A549 (cell line): ENCODE data around the gene ODAPH. TPM values are rescaled to one million over a fixed set of nuclear protein-coding genes. Genes with fewer than 3 reads are reported as not detected.

Experiments
- ATAC-seq, 2 experiments: fragments of 200-7000 bp in 1 of 2; fragments of >200 bp in 1 of 2; cut with Nextera tagmentation in 1 of 2; cut with Tn5 transposase in 1 of 2; 3 replicates each; pipeline versions ENCODE4 v1.8.0 to v1.9.1; 2018 to 2020; ENCODE audit warnings: mild to moderate bottlenecking in 1 of 2, moderate library complexity in 1 of 2
- CTCF ChIA-PET: fragments of 300-600 bp; sonication (Branson Sonifier 250); formaldehyde crosslinking; extraction: SDS; loops from one replicate; lab custom pipeline; 2021; ENCODE audit warnings: antibody characterized with exemption, inconsistent platforms; lab: Yijun Ruan, JAX
- POLR2A ChIA-PET: fragments of 350-600 bp; formaldehyde crosslinking; extraction: SDS; loops from one replicate; lab custom pipeline; 2021; ENCODE audit warnings: antibody characterized with exemption, inconsistent platforms; lab: Yijun Ruan, JAX
- DNase-seq, 2 experiments: peaks; one replicate each; pipeline versions ENCODE4 v3.0.0 to v3.0.0-alpha.2; 2011 to 2016; ENCODE audit warnings: low read depth in 1 of 2, low spot score in 1 of 2
- FAIRE-seq: peaks from 2 replicates; lab custom pipeline; 2011; peaks lifted over from hg19 to GRCh38; lab: Jason Lieb, UNC
- H3K27ac ChIP-seq, 2 experiments: fragments of >200 bp; sonication (Bioruptor Twin); formaldehyde crosslinking; 3 replicates each; pipeline ENCODE4 v1.5.1; 2016 to 2017
- H3K4me1 ChIP-seq: fragments of >200 bp; sonication (Bioruptor Twin); formaldehyde crosslinking; 3 replicates; pipeline ENCODE4 v1.6.1; 2016
- H3K4me2 ChIP-seq: fragments of >200 bp; sonication (Bioruptor Twin); formaldehyde crosslinking; 3 replicates; pipeline ENCODE4 v1.6.1; 2016
- H3K4me3 ChIP-seq: fragments of >200 bp; sonication (Bioruptor Twin); formaldehyde crosslinking; 3 replicates; pipeline ENCODE4 v1.5.1; 2016
- H3K9me3 ChIP-seq: fragments of >200 bp; sonication (Bioruptor Twin); formaldehyde crosslinking; 3 replicates; pipeline ENCODE4 v1.6.1; 2016
- CBX8 ChIP-seq: fragments of 200-600 bp; sonication (generic); IDR thresholded peaks from 2 replicates; pipeline ENCODE4 v1.6.1; 2016
- CEBPB ChIP-seq, 2 experiments: fragments of >200 bp in 1 of 2; sonication (Bioruptor Twin) in 1 of 2; formaldehyde crosslinking in 1 of 2; IDR thresholded peaks; 2 replicates each; pipeline ENCODE4 v1.6.1; 2012 to 2016
- CHD4 ChIP-seq: fragments of 200-600 bp; sonication (generic); IDR thresholded peaks from 2 replicates; pipeline ENCODE4 v1.6.1; 2016; ENCODE audit warnings: antibody characterized with exemption, mild to moderate bottlenecking, borderline replicate concordance
- CTCF ChIP-seq: fragments of >200 bp; sonication (Bioruptor Twin); formaldehyde crosslinking; IDR thresholded peaks from 3 replicates; pipeline ENCODE4 v1.5.1; 2016
- E2F6 ChIP-seq: IDR thresholded peaks from 2 replicates; pipeline ENCODE4 v1.6.1; 2012; ENCODE audit warnings: low read depth, borderline replicate concordance
- EHF ChIP-seq: fragments of 250-450 bp; sonication (Bioruptor Pico); IDR thresholded peaks from 2 replicates; pipeline ENCODE4 v1.5.0; 2020; ENCODE audit warnings: mild to moderate bottlenecking
- ESRRA ChIP-seq: fragments of 150-350 bp; IDR thresholded peaks from 2 replicates; pipeline ENCODE4 v1.6.1; 2014; ENCODE audit warnings: mild to moderate bottlenecking, low read length, borderline replicate concordance
- FOSB ChIP-seq: fragments of 250-450 bp; sonication (Bioruptor Pico); IDR thresholded peaks from 2 replicates; pipeline ENCODE4 v1.5.0; 2020; ENCODE audit warnings: mild to moderate bottlenecking, moderate library complexity
- HDAC2 ChIP-seq: fragments of 200-600 bp; sonication (generic); IDR thresholded peaks from 2 replicates; pipeline ENCODE4 v1.6.1; 2016
- HOXB13 ChIP-seq: fragments of 250-450 bp; sonication (Bioruptor Pico); IDR thresholded peaks from 2 replicates; pipeline ENCODE4 v1.5.0; 2020; ENCODE audit warnings: low read depth, mild to moderate bottlenecking, moderate library complexity
- HOXB5 ChIP-seq: fragments of 250-450 bp; sonication (Bioruptor Pico); IDR thresholded peaks from 2 replicates; pipeline ENCODE4 v1.5.0; 2020; ENCODE audit warnings: mild to moderate bottlenecking, moderate library complexity
- JUN ChIP-seq, 2 experiments: fragments of >200 bp; sonication (Bioruptor Twin); formaldehyde crosslinking; IDR thresholded peaks; 2 replicates in 1 of 2; 3 replicates in 1 of 2; pipeline ENCODE4 v1.6.1; 2016 to 2017
- MAFK ChIP-seq: fragments of 450-650 bp; IDR thresholded peaks from 2 replicates; pipeline ENCODE4 v1.6.1; 2014; ENCODE audit not compliant: partially characterized antibody
- MYC ChIP-seq: IDR thresholded peaks from 2 replicates; pipeline ENCODE4 v1.6.1; 2012; ENCODE audit warnings: mild to moderate bottlenecking, inconsistent platforms, low read length, improper control_type of control experiment, borderline replicate concordance
- PBX3 ChIP-seq: IDR thresholded peaks from 2 replicates; pipeline ENCODE4 v1.6.1; 2012
- PHF8 ChIP-seq: fragments of 200-600 bp; sonication (generic); IDR thresholded peaks from 2 replicates; pipeline ENCODE4 v1.6.1; 2016; ENCODE audit warnings: low read depth, mild to moderate bottlenecking, antibody characterized with exemption, moderate library complexity, borderline replicate concordance
- RARB ChIP-seq: fragments of 250-450 bp; sonication (Bioruptor Pico); IDR thresholded peaks from 2 replicates; pipeline ENCODE4 v1.8.0; 2021; ENCODE audit warnings: mild to moderate bottlenecking, moderate library complexity
- USF2 ChIP-seq: fragments of 450-650 bp; IDR thresholded peaks from 2 replicates; pipeline ENCODE4 v1.6.1; 2014; ENCODE audit warnings: antibody characterized with exemption
- WGBS: methylation state at CpG from one replicate; pipeline ENCODE4 v1.1.6; 2017; ENCODE audit errors: missing lambda C conversion rate; 5-methylcytosine and 5-hydroxymethylcytosine counted together
- polyA plus RNA-seq, 4 experiments: library from polyadenylated mRNA; depleted of rRNA in 3 of 4; stranded (reverse); fragments of >200 nt; fragmentation: RNase III in 1 of 4; extraction: RNeasy Plus Mini Kit Qiagen cat#74134 plus additional on column Dnase treatment in 1 of 4; gene quantifications; 2 replicates in 3 of 4; 3 replicates in 1 of 4; pipeline ENCODE4 v1.2.3, GENCODE V29; 2011 to 2017

The ODAPH gene
- polyA plus RNA-seq, 2 of the 4 experiments (the other 2 are of a cell fraction): 0.06 to 0.08 TPM

GRCh38 chr4:75512386-75513211 lies 43.3 kb upstream of the ODAPH start:
- TF ChIP-seq HOXB13 (CRISPR knock-in tag) (no peak), HDAC2 (no peak), ESRRA (no peak), CHD4 (no peak), E2F6 (no peak), HOXB5 (CRISPR knock-in tag) (no peak), CTCF (no peak)
- H3K4me3 ChIP-seq: peak overlapping the region; percentile 70
- no peak for FAIRE-seq
- ChIA-PET POLR2A (interaction anchor here (0.6 kb wide), 1 partner anchor 160 kb away, joined by 3 read pairs; no protein-coding TSS in a partner anchor), CTCF (interaction anchor here (1.6 kb wide), 1 partner anchor 17 kb away, joined by 6 read pairs; no protein-coding TSS in a partner anchor)
- H3K27ac ChIP-seq: peak overlapping the region in 1 of 2 experiments; percentile 96; a peak in 4 of 6 replicates
- H3K4me1 ChIP-seq: peaks cover 21% of the 10 kb centered on the region; the same call in 2 of the 3 replicates
- no peak for DNase-seq
- H3K4me2 ChIP-seq: peak overlapping the region; percentile 84
- WGBS: 69% methylated on average over 5 of the region's 6 CpGs
- no peak for ATAC-seq
- no peaks in the 10 kb centered on the region for H3K9me3 ChIP-seq

- peak overlapping the region; percentile 70 for H3K4me3 ChIP-seq
- peak overlapping the region; percentile 89 to 96 for H3K27ac ChIP-seq
- ChIA-PET POLR2A (interaction anchor here (1.0 to 1.7 kb wide), 4 partner anchors 8 to 720 kb away, joined by 3 to 5 read pairs (median 4); partner anchors contain the start of gene BTC), CTCF (interaction anchor here (1.2 to 1.6 kb wide), 2 partner anchors 11 to 18 kb away, joined by 4 to 6 read pairs; no protein-coding TSS in a partner anchor)
- ATAC-seq (no peak), FAIRE-seq (no peak), DNase-seq (no peak)
- no peaks in the 10 kb centered on the region for H3K9me3 ChIP-seq
- TF ChIP-seq CEBPB (IDR thresholded peaks at IDR 0.05): no peak
- no peak for TF ChIP-seq JUN (IDR thresholded peaks at IDR 0.05)
- peak; percentile 35; the same call in 1 of the 2 replicates for TF ChIP-seq PHF8
- no peak for TF ChIP-seq MYC
- no peak for TF ChIP-seq HOXB5 (CRISPR knock-in tag)
- TF ChIP-seq MAFK: peak; percentile 35
- TF ChIP-seq EHF (CRISPR knock-in tag): no peak
- TF ChIP-seq CBX8: no peak
- no peak for TF ChIP-seq FOSB (CRISPR knock-in tag)
- TF ChIP-seq RARB (CRISPR knock-in tag): no peak
- TF ChIP-seq USF2: no peak
- no peak for TF ChIP-seq PBX3
- peak overlapping the region; percentile 84 for H3K4me2 ChIP-seq
- WGBS: 3% methylated on average over 12 of the region's 12 CpGs
- peaks cover 21% of the 10 kb centered on the region; the same call in 2 of the 3 replicates for H3K4me1 ChIP-seq
These were observed 42.2 kb upstream of the ODAPH start for GRCh38 chr4:75513526-75514130.
